OCI-LY7 (cell line): Measurements from ENCODE around the gene MCM10. TPM values are rescaled to one million over a fixed set of nuclear protein-coding genes. Genes with fewer than 3 reads are reported as not detected.

Experiments used
- BruUV-seq: library from RNA; stranded (reverse); fragments of 400-500 nt; replicated peaks from 2 replicates; lab custom pipeline; 2021; lab: Mats Ljungman, UMichigan
- CTCF ChIA-PET: fragments of 300-600 bp; sonication (Branson Sonifier 250); formaldehyde crosslinking; loops from one replicate; lab custom pipeline; 2022; ENCODE audit warnings: antibody characterized with exemption; ENCODE audit not compliant: unreplicated experiment; lab: Charles Lee
- POLR2A ChIA-PET: fragments of 300-600 bp; sonication (Branson Sonifier 250); formaldehyde crosslinking; loops from one replicate; lab custom pipeline; 2022; ENCODE audit warnings: antibody characterized with exemption; lab: Charles Lee
- DNase-seq: peaks from one replicate; pipeline ENCODE4 v3.0.0-alpha.2; 2015; ENCODE audit warnings: low spot score
- H2AFZ ChIP-seq: fragments of 200-600 bp; sonication (generic), shearing (Covaris generic); 2 replicates; pipeline ENCODE4 v1.6.1; 2014; ENCODE audit warnings: mild to moderate bottlenecking, antibody characterized with exemption, low read length, moderate library complexity
- H3K27ac ChIP-seq: fragments of 200-600 bp; sonication (generic); 2 replicates; pipeline ENCODE4 v1.5.1; 2014; ENCODE audit warnings: mixed run types, low read depth, mild to moderate bottlenecking, moderate library complexity, low read length, inconsistent platforms; ENCODE audit not compliant: poor library complexity, severe bottlenecking
- H3K36me3 ChIP-seq: fragments of 200-600 bp; sonication (generic); 2 replicates; pipeline ENCODE4 v1.6.1; 2014; ENCODE audit warnings: mild to moderate bottlenecking, antibody characterized with exemption, low read length, moderate library complexity, mixed read lengths; ENCODE audit not compliant: insufficient read depth
- H3K4me1 ChIP-seq: fragments of 200-600 bp; sonication (generic); 2 replicates; pipeline ENCODE4 v1.5.1; 2014; ENCODE audit warnings: mild to moderate bottlenecking, low read length; ENCODE audit not compliant: insufficient read depth, poor library complexity, severe bottlenecking
- H3K4me2 ChIP-seq: fragments of 200-600 bp; sonication (generic); 2 replicates; pipeline ENCODE4 v1.6.1; 2014; ENCODE audit warnings: mild to moderate bottlenecking, low read length
- H3K4me3 ChIP-seq: fragments of 200-600 bp; sonication (generic); 2 replicates; pipeline ENCODE4 v1.5.1; 2014; ENCODE audit warnings: mild to moderate bottlenecking, low read depth, low read length; ENCODE audit not compliant: poor library complexity, severe bottlenecking
- H3K79me2 ChIP-seq: fragments of 200-600 bp; sonication (generic); 2 replicates; pipeline ENCODE4 v1.6.1; 2016; ENCODE audit warnings: low read depth, mild to moderate bottlenecking, low read length, moderate library complexity, mixed read lengths; ENCODE audit not compliant: insufficient read depth
- H3K9me2 ChIP-seq: fragments of 200-600 bp; sonication (generic); 2 replicates; pipeline ENCODE4 v1.6.1; 2016; ENCODE audit warnings: mild to moderate bottlenecking, low read length, mixed read lengths; ENCODE audit not compliant: insufficient read depth
- H3K9me3 ChIP-seq: fragments of 200-600 bp; sonication (generic); 2 replicates; pipeline ENCODE4 v1.6.1; 2014; ENCODE audit warnings: mild to moderate bottlenecking, mixed run types, low read length, mixed read lengths
- H4K20me1 ChIP-seq: fragments of 200-600 bp; sonication (generic); 2 replicates; pipeline ENCODE4 v1.6.1; 2014; ENCODE audit warnings: mild to moderate bottlenecking, antibody characterized with exemption, low read length, moderate library complexity, mixed read lengths; ENCODE audit not compliant: insufficient read depth
- CTCF ChIP-seq: fragments of 200-600 bp; sonication (generic); conservative IDR thresholded peaks from 2 replicates; pipeline ENCODE4 v1.5.1; 2014; ENCODE audit warnings: mild to moderate bottlenecking, antibody characterized with exemption, low read length, moderate library complexity, mixed read lengths
- EZH2phosphoT487 ChIP-seq: fragments of 200-600 bp; sonication (generic); IDR thresholded peaks from 2 replicates; pipeline ENCODE4 v1.6.1; 2018; ENCODE audit warnings: low read depth, borderline replicate concordance, mild to moderate bottlenecking, mixed run types, antibody characterized with exemption, low read length, moderate library complexity, mixed read lengths
- intact Hi-C: fragments of 100-400 bp; cut with micrococcal nuclease; formaldehyde crosslinking; loops from one replicate; pipeline ENCODE4 v1.10.0; 2022; ENCODE audit not compliant: unreplicated experiment
- total RNA-seq, 2 experiments: library from RNA; depleted of rRNA in 1 of 2; stranded (reverse); fragments of >200 nt in 1 of 2; shearing (Covaris generic) in 1 of 2; gene quantifications; 2 replicates each; pipeline ENCODE4 v1.2.3, GENCODE V29; 2014 to 2022

MCM10 gene
- total RNA-seq, 2 experiments from 2014 or later: 56.9 to 96.4 TPM

- TF ChIP-seq CTCF: no peak
- no peak for TF ChIP-seq EZH2phosphoT487
- H3K4me2 ChIP-seq: no peak overlapping the region
- H3K27ac ChIP-seq: no peak overlapping the region
- H4K20me1 ChIP-seq: no peaks in the 10 kb centered on the region; the same call in 1 of the 2 replicates
- DNase-seq: no peak
- H3K9me2 ChIP-seq: no peaks in the 10 kb centered on the region
- H3K4me3 ChIP-seq: no peak overlapping the region
- no TSS peak for BruUV-seq
- H2AFZ ChIP-seq: no peak overlapping the region
- CTCF ChIA-PET: no interaction called here
- intact Hi-C loops: loop anchor here (2.0 kb wide), 1 partner anchor 97 kb away; no protein-coding TSS in a partner anchor
- peaks cover 96% of the 10 kb centered on the region for H3K36me3 ChIP-seq
- H3K9me3 ChIP-seq: no peaks in the 10 kb centered on the region; the same call in 1 of the 2 replicates
- POLR2A ChIA-PET: interaction anchor here (0.7 kb wide), 2 partner anchors 45 to 960 kb away, joined by 3 read pairs; no protein-coding TSS in a partner anchor
- H3K79me2 ChIP-seq: no peaks in the 10 kb centered on the region
- H3K4me1 ChIP-seq: no peaks in the 10 kb centered on the region
Observed at GRCh38 chr10:13206091-13206490, 44.7 kb downstream of the MCM10 start.

GRCh38 chr10:13206546-13207443, 45.4 kb downstream of the MCM10 start:
- no peaks in the 10 kb centered on the region for H3K9me2 ChIP-seq
- ChIA-PET CTCF (no interaction called here), POLR2A (interaction anchor here (0.7 kb wide), 2 partner anchors 46 to 961 kb away, joined by 3 read pairs; no protein-coding TSS in a partner anchor)
- intact Hi-C loops: loop anchor here (2.0 kb wide), 1 partner anchor 96 kb away; no protein-coding TSS in a partner anchor
- H3K4me1 ChIP-seq: no peaks in the 10 kb centered on the region
- H3K4me2 ChIP-seq: no peak overlapping the region
- no peak overlapping the region for H3K4me3 ChIP-seq
- no peaks in the 10 kb centered on the region; the same call in 1 of the 2 replicates for H4K20me1 ChIP-seq
- peaks cover 95% of the 10 kb centered on the region for H3K36me3 ChIP-seq
- H3K9me3 ChIP-seq: no peaks in the 10 kb centered on the region; the same call in 1 of the 2 replicates
- H3K27ac ChIP-seq: no peak overlapping the region
- H2AFZ ChIP-seq: no peak overlapping the region
- TF ChIP-seq CTCF (peak; percentile 69), EZH2phosphoT487 (no peak)
- H3K79me2 ChIP-seq: no peaks in the 10 kb centered on the region
- no TSS peak for BruUV-seq
- DNase-seq: peak; percentile 34
